H9 (cell line): ENCODE data around the gene DQX1. TPM values are rescaled to one million over a fixed set of nuclear protein-coding genes. Genes with fewer than 3 reads are reported as not detected.

Experiments used
- DNase-seq: peaks from one replicate; pipeline ENCODE4 v3.0.0-alpha.2; 2017
- H2AFZ ChIP-seq: one replicate; pipeline ENCODE4 v1.6.1; 2013; ENCODE audit warnings: mild to moderate bottlenecking, low read length, control low read depth, moderate library complexity
- H2AK5ac ChIP-seq: 2 replicates; pipeline ENCODE4 v1.6.1; 2013; ENCODE audit warnings: low read length, control low read depth, mixed read lengths; ENCODE audit not compliant: insufficient read length
- H2BK120ac ChIP-seq: one replicate; pipeline ENCODE4 v1.6.1; 2013; ENCODE audit warnings: low read depth, mild to moderate bottlenecking, low read length, control low read depth, inconsistent platforms; ENCODE audit not compliant: poor library complexity, severe bottlenecking
- H2BK12ac ChIP-seq: 2 replicates; pipeline ENCODE4 v1.6.1; 2013; ENCODE audit warnings: low read length, control low read depth, mixed read lengths, low read depth; ENCODE audit not compliant: insufficient read length
- H2BK15ac ChIP-seq: 2 replicates; pipeline ENCODE4 v1.6.1; 2013; ENCODE audit warnings: low read depth, low read length, control low read depth
- H2BK20ac ChIP-seq: one replicate; pipeline ENCODE4 v1.6.1; 2013; ENCODE audit warnings: low read depth, mild to moderate bottlenecking, low read length, control low read depth, inconsistent platforms; ENCODE audit not compliant: poor library complexity, severe bottlenecking
- H2BK5ac ChIP-seq: 2 replicates; pipeline ENCODE4 v1.6.1; 2013; ENCODE audit warnings: low read length, control low read depth, mixed read lengths; ENCODE audit not compliant: insufficient read length
- H3K14ac ChIP-seq: 2 replicates; pipeline ENCODE4 v1.6.1; 2013; ENCODE audit warnings: low read length, control low read depth; ENCODE audit not compliant: insufficient read depth
- H3K18ac ChIP-seq: 2 replicates; pipeline ENCODE4 v1.6.1; 2013; ENCODE audit warnings: low read depth, mild to moderate bottlenecking, mixed read lengths, low read length, control low read depth; ENCODE audit not compliant: insufficient read length
- H3K23ac ChIP-seq: 2 replicates; pipeline ENCODE4 v1.6.1; 2013; ENCODE audit warnings: low read length, control low read depth, mixed read lengths, low read depth; ENCODE audit not compliant: insufficient read length
- H3K23me2 ChIP-seq: 2 replicates; pipeline ENCODE4 v1.6.1; 2013; ENCODE audit warnings: low read depth, mild to moderate bottlenecking, mixed read lengths, low read length, control low read depth; ENCODE audit not compliant: insufficient read length, poor library complexity, severe bottlenecking
- H3K27ac ChIP-seq: 2 replicates; pipeline ENCODE4 v1.5.1; 2013; ENCODE audit warnings: low read length, control low read depth, mixed read lengths, low read depth; ENCODE audit not compliant: insufficient read length
- H3K27me3 ChIP-seq: 2 replicates; pipeline ENCODE4 v1.6.1; 2013; ENCODE audit warnings: low read length, control low read depth, inconsistent platforms; ENCODE audit not compliant: insufficient read depth
- H3K4ac ChIP-seq: 2 replicates; pipeline ENCODE4 v1.6.1; 2013; ENCODE audit warnings: low read depth, mild to moderate bottlenecking, control low read depth, inconsistent platforms, low read length, moderate library complexity
- H3K4me1 ChIP-seq: 2 replicates; pipeline ENCODE4 v1.6.1; 2013; ENCODE audit warnings: low read length, control low read depth, inconsistent platforms; ENCODE audit not compliant: insufficient read depth
- H3K4me2 ChIP-seq: 2 replicates; pipeline ENCODE4 v1.6.1; 2013; ENCODE audit warnings: low read length, control low read depth, mixed read lengths; ENCODE audit not compliant: insufficient read length, insufficient read depth
- H3K56ac ChIP-seq: 2 replicates; pipeline ENCODE4 v1.6.1; 2013; ENCODE audit warnings: low read depth, mild to moderate bottlenecking, mixed read lengths, low read length, control low read depth; ENCODE audit not compliant: insufficient read length
- H3K79me1 ChIP-seq: 2 replicates; pipeline ENCODE4 v1.6.1; 2013; ENCODE audit warnings: low read depth, mild to moderate bottlenecking, moderate library complexity, low read length, control low read depth, inconsistent platforms; ENCODE audit not compliant: insufficient read depth, poor library complexity, severe bottlenecking
- H3K79me2 ChIP-seq: 2 replicates; pipeline ENCODE4 v1.6.1; 2013; ENCODE audit warnings: low read length, control low read depth, inconsistent platforms; ENCODE audit not compliant: insufficient read depth
- H3K9ac ChIP-seq: 2 replicates; pipeline ENCODE4 v1.6.1; 2013; ENCODE audit warnings: low read length, control low read depth, mixed read lengths; ENCODE audit not compliant: insufficient read length; ENCODE audit errors: extremely low read depth
- H3K9me3 ChIP-seq: one replicate; pipeline ENCODE4 v1.6.1; 2013; ENCODE audit warnings: low read depth, low read length, inconsistent platforms; ENCODE audit not compliant: control insufficient read depth
- H3T11ph ChIP-seq: one replicate; pipeline ENCODE4 v1.6.1; 2013; ENCODE audit warnings: mild to moderate bottlenecking, low read length, control low read depth, inconsistent platforms
- H4K20me1 ChIP-seq: one replicate; pipeline ENCODE4 v1.6.1; 2013; ENCODE audit not compliant: control insufficient read depth, insufficient read length, insufficient read depth
- H4K5ac ChIP-seq: 2 replicates; pipeline ENCODE4 v1.6.1; 2013; ENCODE audit warnings: low read depth, mild to moderate bottlenecking, mixed read lengths, low read length, control low read depth; ENCODE audit not compliant: insufficient read length
- H4K8ac ChIP-seq: replicated peaks from 2 replicates; pipeline ENCODE4 v1.6.1; 2013; ENCODE audit warnings: low read length, control low read depth, mixed read lengths, low read depth; ENCODE audit not compliant: insufficient read length
- H4K91ac ChIP-seq: 2 replicates; pipeline ENCODE4 v1.6.1; 2013; ENCODE audit warnings: low read depth, mild to moderate bottlenecking, moderate library complexity, mixed read lengths, low read length, control low read depth; ENCODE audit not compliant: insufficient read length
- H3K27ac Mint-ChIP-seq, 3 experiments: 2 replicates in 2 of 3; 3 replicates in 1 of 3; pipeline ENCODE4 v1.8.0; 2020 to 2021; ENCODE audit warnings: mixed read lengths in 3 of 3, mild to moderate bottlenecking in 1 of 3, moderate library complexity in 1 of 3
- H3K27me3 Mint-ChIP-seq: 2 replicates; pipeline ENCODE4 v1.8.0; 2021; ENCODE audit warnings: low read depth, mild to moderate bottlenecking, moderate library complexity, mixed read lengths
- H3K36me3 Mint-ChIP-seq, 3 experiments: 2 replicates in 2 of 3; 3 replicates in 1 of 3; pipeline ENCODE4 v1.8.0; 2020 to 2021; ENCODE audit warnings: low read depth in 3 of 3, mixed read lengths in 3 of 3; ENCODE audit not compliant: insufficient read depth in 1 of 3
- H3K4me1 Mint-ChIP-seq, 2 experiments: 2 replicates each; pipeline ENCODE4 v1.8.0; 2020; ENCODE audit warnings: mixed read lengths in 2 of 2
- H3K4me3 Mint-ChIP-seq, 2 experiments: 2 replicates in 1 of 2; 3 replicates in 1 of 2; pipeline ENCODE4 v1.8.0; 2020 to 2021; ENCODE audit warnings: mild to moderate bottlenecking in 2 of 2, mixed read lengths in 2 of 2, moderate library complexity in 1 of 2
- H3K9me3 Mint-ChIP-seq, 2 experiments: 2 replicates in 1 of 2; 3 replicates in 1 of 2; pipeline ENCODE4 v1.8.0; 2020; ENCODE audit warnings: mild to moderate bottlenecking in 2 of 2, mixed read lengths in 2 of 2, moderate library complexity in 1 of 2
- CTCF ChIP-seq: fragments of 200-600 bp; sonication (generic); conservative IDR thresholded peaks from 3 replicates; pipeline ENCODE4 v1.8.0; 2021; ENCODE audit warnings: antibody characterized with exemption, mild to moderate bottlenecking
- WGBS: extraction: QIAGEN DNeasy Blood & Tissue Kit; methylation state at CpG from one replicate; pipeline ENCODE4 v1.1.7; 2013; ENCODE audit warnings: missing lambda C conversion rate, low lambda C conversion rate, mixed read lengths; ENCODE audit not compliant: insufficient read length; ENCODE audit errors: extremely low coverage; 5-methylcytosine and 5-hydroxymethylcytosine counted together
- total RNA-seq: library from RNA; stranded (reverse); gene quantifications from 2 replicates; pipeline ENCODE4 v1.2.1, GENCODE V29; 2021

Gene DQX1
- total RNA-seq, 1 experiment from 2014 or later: 0.98 TPM

GRCh38 chr2:74548285-74548899 is 22.4 kb upstream of the DQX1 start:
- no peak overlapping the region for H2BK20ac ChIP-seq
- Mint-ChIP-seq H3K4me1 (peaks cover 26% of the 10 kb centered on the region in 2 experiments), H3K9me3 (no peaks in the 10 kb centered on the region), H3K4me3 (peak overlapping the region; percentile 74 to 85), H3K27ac (peak overlapping the region in 1 of 3 experiments; percentile 88; a peak in 1 of 7 replicates), H3K27me3 (peaks cover 52% of the 10 kb centered on the region), H3K36me3 (peaks cover 0 to 7% (median 4%) of the 10 kb centered on the region in 3 experiments; a peak in 6 of 7 replicates)
- peak overlapping the region; percentile 78 for H3K4me2 ChIP-seq
- no peak overlapping the region for H3K18ac ChIP-seq
- H3K79me2 ChIP-seq: 0 out of 2 replicates have a peak, but pooled peaks cover 2% of the 10 kb centered on the region
- H4K91ac ChIP-seq: no peak overlapping the region
- no peak for TF ChIP-seq CTCF
- no peak overlapping the region for H3K56ac ChIP-seq
- H2BK15ac ChIP-seq: no peak overlapping the region
- 0 out of 2 replicates have a peak, but pooled peaks cover 2% of the 10 kb centered on the region for H3K4me1 ChIP-seq
- no peaks in the 10 kb centered on the region for H4K20me1 ChIP-seq
- no peak overlapping the region for H3K23ac ChIP-seq
- no peak overlapping the region for H2AK5ac ChIP-seq
- no peak overlapping the region for H3K4ac ChIP-seq
- H3K27ac ChIP-seq: no peak overlapping the region
- no peak overlapping the region for H4K5ac ChIP-seq
- H3K23me2 ChIP-seq: peaks cover 8% of the 10 kb centered on the region
- H3K79me1 ChIP-seq: no peaks in the 10 kb centered on the region
- H4K8ac ChIP-seq: no peak overlapping the region
- H3K14ac ChIP-seq: no peak overlapping the region
- H2AFZ ChIP-seq: no peak overlapping the region
- no peaks in the 10 kb centered on the region; the same call in 1 of the 2 replicates for H3K27me3 ChIP-seq
- no peak overlapping the region for H2BK120ac ChIP-seq
- no peak for DNase-seq
- no CpG with 5 or more reads among the region's 26 CpGs for WGBS
- no peak overlapping the region for H3K9ac ChIP-seq
- no peak overlapping the region for H3T11ph ChIP-seq
- no peaks in the 10 kb centered on the region for H3K9me3 ChIP-seq
- no peak overlapping the region for H2BK12ac ChIP-seq
- H2BK5ac ChIP-seq: no peak overlapping the region
